Endodermal cell (in vitro differentiated cells): ENCODE data around the gene MSL3B.

Source experiments
- DNase-seq: peaks from one replicate; pipeline ENCODE4 v3.0.0-alpha.2; 2017
- H3K27ac ChIP-seq: 2 replicates; pipeline ENCODE4 v1.5.1; 2013; ENCODE audit warnings: mild to moderate bottlenecking, low read depth, low read length, moderate library complexity
- H3K27me3 ChIP-seq: 2 replicates; pipeline ENCODE4 v1.6.1; 2013; ENCODE audit warnings: mild to moderate bottlenecking, low read length, moderate library complexity; ENCODE audit not compliant: insufficient read depth, control insufficient read depth, poor library complexity, severe bottlenecking
- H3K36me3 ChIP-seq: 2 replicates; pipeline ENCODE4 v1.7.0; 2013; ENCODE audit warnings: mild to moderate bottlenecking, low read length, moderate library complexity; ENCODE audit not compliant: control insufficient read depth, insufficient read depth
- H3K4me1 ChIP-seq: one replicate; pipeline ENCODE4 v1.7.0; 2013; ENCODE audit warnings: low read length; ENCODE audit not compliant: control insufficient read depth, insufficient read depth
- H3K4me3 ChIP-seq: 2 replicates; pipeline ENCODE4 v1.5.1; 2013; ENCODE audit warnings: mild to moderate bottlenecking, low read length, moderate library complexity
- H3K9ac ChIP-seq: 2 replicates; pipeline ENCODE4 v1.6.1; 2013; ENCODE audit warnings: mild to moderate bottlenecking, low read length, moderate library complexity; ENCODE audit not compliant: poor library complexity, severe bottlenecking; ENCODE audit errors: extremely low read depth
- H3K9me3 ChIP-seq: 2 replicates; pipeline ENCODE4 v1.6.1; 2013; ENCODE audit warnings: mild to moderate bottlenecking, low read length, moderate library complexity; ENCODE audit not compliant: control insufficient read depth
- H3K27ac Mint-ChIP-seq: 2 replicates; pipeline ENCODE4 v1.8.0; 2020; ENCODE audit warnings: mixed read lengths
- H3K27me3 Mint-ChIP-seq: 2 replicates; pipeline ENCODE4 v1.8.0; 2021; ENCODE audit warnings: mild to moderate bottlenecking, mixed read lengths; ENCODE audit not compliant: insufficient read depth
- H3K36me3 Mint-ChIP-seq: 2 replicates; pipeline ENCODE4 v1.8.0; 2020; ENCODE audit warnings: low read depth, mixed read lengths
- H3K4me1 Mint-ChIP-seq: 2 replicates; pipeline ENCODE4 v1.8.0; 2020; ENCODE audit warnings: mixed read lengths
- H3K4me3 Mint-ChIP-seq: 2 replicates; pipeline ENCODE4 v1.8.0; 2020; ENCODE audit warnings: mild to moderate bottlenecking, moderate library complexity, mixed read lengths
- H3K9me3 Mint-ChIP-seq: 2 replicates; pipeline ENCODE4 v1.8.0; 2020; ENCODE audit warnings: mild to moderate bottlenecking, mixed read lengths
- WGBS, 2 experiments: methylation state at CpG; one replicate each; pipeline versions ENCODE4 v1.1.5 to v1.1.7; 2013; ENCODE audit warnings: missing lambda C conversion rate in 2 of 2, mixed read lengths in 1 of 2; ENCODE audit not compliant: insufficient coverage in 1 of 2, insufficient read length in 1 of 2; 5-methylcytosine and 5-hydroxymethylcytosine counted together
- TF ChIP-seq, protein P1 (sequence below): fragments of 200-600 bp; sonication (generic); conservative IDR thresholded peaks from 2 replicates; pipeline ENCODE4 v1.5.0; 2021; ENCODE audit warnings: antibody characterized with exemption, mild to moderate bottlenecking

MSL3B gene

DNA sequence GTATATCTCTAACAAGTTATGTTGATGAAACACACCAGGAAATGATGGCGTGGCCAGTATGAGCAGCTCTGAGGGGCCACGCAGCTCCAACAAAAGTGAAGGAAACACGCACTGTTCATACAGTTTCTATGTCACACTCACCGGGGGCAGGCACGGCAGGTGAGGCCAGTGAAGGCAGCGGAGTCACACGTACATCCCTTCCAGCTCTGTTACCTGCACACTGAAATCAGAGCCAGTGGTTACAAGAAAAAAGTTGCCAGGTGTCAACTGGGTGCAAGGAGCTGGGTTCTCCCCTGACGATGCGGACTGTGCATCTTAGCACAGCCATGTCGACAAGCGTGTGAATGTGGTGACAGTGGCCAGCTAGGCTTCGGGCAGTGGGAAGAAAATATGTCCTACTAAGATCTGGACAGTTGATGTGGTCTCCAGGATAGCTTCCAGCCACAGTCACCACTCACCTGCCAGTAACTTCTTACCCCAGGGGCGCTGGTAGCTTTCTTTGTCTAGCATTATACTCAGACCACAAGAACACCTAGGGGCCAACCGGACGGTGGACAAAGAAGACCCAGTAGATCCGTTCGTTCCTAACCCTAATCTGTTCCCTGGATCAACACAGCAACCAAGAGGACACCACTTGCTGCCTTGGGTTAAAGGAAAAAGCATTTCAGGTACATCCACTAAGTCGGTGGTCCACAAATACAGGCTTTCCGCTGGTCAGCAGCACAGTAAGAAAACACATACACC is 23.9 kb downstream of the MSL3B start:
- Histone ChIP-seq H3K27me3 (no peaks in the 10 kb centered on the region), H3K9me3 (no peaks in the 10 kb centered on the region), H3K4me1 (no peaks in the 10 kb centered on the region), H3K9ac (no peak overlapping the region), H3K27ac (no peak overlapping the region), H3K36me3 (peaks cover 96% of the 10 kb centered on the region), H3K4me3 (no peak overlapping the region)
- Mint-ChIP-seq H3K4me3 (no peak overlapping the region), H3K27ac (no peak overlapping the region), H3K4me1 (no peaks in the 10 kb centered on the region), H3K27me3 (no peaks in the 10 kb centered on the region), H3K36me3 (peaks cover 92% of the 10 kb centered on the region), H3K9me3 (no peaks in the 10 kb centered on the region)
- WGBS, 2 experiments: 90 to 91% methylated on average over 14 to 19 of the region's 19 CpGs
- DNase-seq: no peak
- TF ChIP-seq, protein P1, sequence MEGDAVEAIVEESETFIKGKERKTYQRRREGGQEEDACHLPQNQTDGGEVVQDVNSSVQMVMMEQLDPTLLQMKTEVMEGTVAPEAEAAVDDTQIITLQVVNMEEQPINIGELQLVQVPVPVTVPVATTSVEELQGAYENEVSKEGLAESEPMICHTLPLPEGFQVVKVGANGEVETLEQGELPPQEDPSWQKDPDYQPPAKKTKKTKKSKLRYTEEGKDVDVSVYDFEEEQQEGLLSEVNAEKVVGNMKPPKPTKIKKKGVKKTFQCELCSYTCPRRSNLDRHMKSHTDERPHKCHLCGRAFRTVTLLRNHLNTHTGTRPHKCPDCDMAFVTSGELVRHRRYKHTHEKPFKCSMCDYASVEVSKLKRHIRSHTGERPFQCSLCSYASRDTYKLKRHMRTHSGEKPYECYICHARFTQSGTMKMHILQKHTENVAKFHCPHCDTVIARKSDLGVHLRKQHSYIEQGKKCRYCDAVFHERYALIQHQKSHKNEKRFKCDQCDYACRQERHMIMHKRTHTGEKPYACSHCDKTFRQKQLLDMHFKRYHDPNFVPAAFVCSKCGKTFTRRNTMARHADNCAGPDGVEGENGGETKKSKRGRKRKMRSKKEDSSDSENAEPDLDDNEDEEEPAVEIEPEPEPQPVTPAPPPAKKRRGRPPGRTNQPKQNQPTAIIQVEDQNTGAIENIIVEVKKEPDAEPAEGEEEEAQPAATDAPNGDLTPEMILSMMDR: no peak

DNA sequence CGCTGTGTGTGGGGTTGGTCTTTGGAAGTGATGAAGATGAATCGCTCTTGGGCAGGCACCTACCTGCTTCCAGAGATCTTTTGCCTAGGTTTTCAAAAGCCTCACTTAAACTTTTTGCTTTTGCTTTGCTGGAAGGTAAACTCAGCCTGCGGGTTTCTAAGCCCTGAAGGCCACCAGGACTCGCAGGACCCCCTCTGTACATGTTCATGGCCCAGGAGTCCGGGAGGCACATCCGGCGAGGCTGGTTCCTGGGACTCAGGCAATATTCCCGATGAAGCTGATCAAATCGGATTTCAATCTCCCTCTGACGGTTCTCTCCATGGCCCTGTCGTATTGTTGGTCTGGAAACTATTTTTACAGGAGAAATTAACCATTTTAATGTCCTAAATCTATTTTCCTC is 27.0 kb downstream of the MSL3B start:
- Mint-ChIP-seq H3K4me1 (peaks cover 2% of the 10 kb centered on the region), H3K27ac (no peak overlapping the region), H3K27me3 (no peaks in the 10 kb centered on the region), H3K9me3 (no peaks in the 10 kb centered on the region), H3K4me3 (no peak overlapping the region), H3K36me3 (peaks cover 92% of the 10 kb centered on the region)
- Histone ChIP-seq H3K9ac (no peak overlapping the region), H3K27me3 (no peaks in the 10 kb centered on the region), H3K9me3 (no peaks in the 10 kb centered on the region), H3K4me3 (no peak overlapping the region), H3K36me3 (peaks cover 95% of the 10 kb centered on the region), H3K4me1 (no peaks in the 10 kb centered on the region), H3K27ac (no peak overlapping the region)
- 96% methylated on average over 10 to 11 of the region's 11 CpGs for WGBS, 2 experiments
- DNase-seq: no peak
- TF ChIP-seq, protein P1: no peak

DNA sequence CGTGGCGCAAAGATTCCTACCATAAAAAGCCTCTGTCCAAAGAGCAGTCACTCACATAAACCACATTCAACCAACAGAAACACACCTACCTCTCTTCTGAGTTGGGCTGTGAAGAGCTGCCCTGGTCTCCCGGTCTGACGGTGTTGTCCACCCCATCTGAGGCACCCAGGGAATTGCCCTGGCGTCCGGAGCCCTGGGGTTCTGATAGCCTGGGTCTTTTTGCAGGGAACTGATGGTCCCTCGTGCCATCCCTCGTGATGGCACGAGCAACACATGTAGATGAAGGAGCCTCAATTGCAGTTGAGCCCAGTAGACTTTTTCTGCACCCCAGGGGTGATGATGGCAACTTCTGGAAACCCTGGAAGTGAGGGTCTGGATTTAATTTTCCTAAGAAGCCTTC is 27.7 kb downstream of the MSL3B start:
- H3K9me3 ChIP-seq: no peaks in the 10 kb centered on the region
- Mint-ChIP-seq H3K9me3 (no peaks in the 10 kb centered on the region), H3K27ac (no peak overlapping the region), H3K4me1 (peaks cover 2% of the 10 kb centered on the region), H3K4me3 (no peak overlapping the region), H3K27me3 (no peaks in the 10 kb centered on the region), H3K36me3 (peaks cover 91% of the 10 kb centered on the region)
- 95 to 100% methylated on average over 6 to 9 of the region's 9 CpGs for WGBS, 2 experiments
- no peaks in the 10 kb centered on the region for H3K27me3 ChIP-seq
- DNase-seq: no peak
- TF ChIP-seq, protein P1: no peak
- no peaks in the 10 kb centered on the region for H3K4me1 ChIP-seq
- no peak overlapping the region for H3K27ac ChIP-seq
- no peak overlapping the region for H3K4me3 ChIP-seq
- peaks cover 96% of the 10 kb centered on the region for H3K36me3 ChIP-seq
- H3K9ac ChIP-seq: no peak overlapping the region
